Fibroblast of lung (primary cell): ENCODE measurements around the gene LDLRAD4. TPM values are rescaled to one million over a fixed set of nuclear protein-coding genes. Genes with fewer than 3 reads are reported as not detected.

ENCODE experiments used
- DNase-seq, 2 donors: peaks; one replicate each; pipeline versions ENCODE4 v3.0.0 to v3.0.0-alpha.2; 2010; ENCODE audit warnings: low read depth in 2 of 2
- H2AFZ ChIP-seq: 2 replicates; pipeline ENCODE4 v1.5.1; 2012; ENCODE audit warnings: low read length, control low read depth, inconsistent platforms
- H3K27ac ChIP-seq: 2 replicates; pipeline ENCODE4 v1.5.1; 2011; ENCODE audit warnings: low read length, control low read depth; ENCODE audit not compliant: insufficient read depth
- H3K27me3 ChIP-seq: 2 replicates; pipeline ENCODE4 v1.5.1; 2011; ENCODE audit warnings: mild to moderate bottlenecking, low read length; ENCODE audit not compliant: control insufficient read depth, insufficient read depth
- H3K36me3 ChIP-seq: 2 replicates; pipeline ENCODE4 v1.5.1; 2011; ENCODE audit warnings: low read length; ENCODE audit not compliant: control insufficient read depth, insufficient read depth
- H3K4me1 ChIP-seq: 2 replicates; pipeline ENCODE4 v1.5.1; 2011; ENCODE audit warnings: low read length; ENCODE audit not compliant: control insufficient read depth, insufficient read depth; ENCODE audit errors: extremely low read depth
- H3K4me2 ChIP-seq: 2 replicates; pipeline ENCODE4 v1.5.1; 2011; ENCODE audit warnings: low read length, control low read depth; ENCODE audit not compliant: insufficient read depth; ENCODE audit errors: extremely low read depth
- H3K4me3 ChIP-seq, 4 experiments: fragments of 200-600 bp in 1 of 4; sonication (generic) in 1 of 4; replicated peaks in 1 of 4; 2 replicates each; pipeline ENCODE4 v1.5.1; 2011 to 2016; ENCODE audit warnings: low read length in 4 of 4, low read depth in 3 of 4, mild to moderate bottlenecking in 3 of 4, control low read depth in 2 of 4, inconsistent platforms in 1 of 4, mixed read lengths in 1 of 4; ENCODE audit not compliant: insufficient read depth in 1 of 4; ENCODE audit errors: control extremely low read depth in 1 of 4
- H3K79me2 ChIP-seq: 2 replicates; pipeline ENCODE4 v1.5.1; 2012; ENCODE audit warnings: mild to moderate bottlenecking, low read length, inconsistent platforms; ENCODE audit not compliant: control insufficient read depth, insufficient read depth
- H3K9ac ChIP-seq: 2 replicates; pipeline ENCODE4 v1.5.1; 2011; ENCODE audit warnings: mild to moderate bottlenecking, low read length, control low read depth; ENCODE audit not compliant: insufficient read depth
- H3K9me3 ChIP-seq: 2 replicates; pipeline ENCODE4 v1.5.1; 2012; ENCODE audit warnings: low read depth, low read length; ENCODE audit not compliant: control insufficient read depth, insufficient read depth
- H4K20me1 ChIP-seq: 2 replicates; pipeline ENCODE4 v1.5.1; 2011; ENCODE audit warnings: low read length; ENCODE audit not compliant: control insufficient read depth, insufficient read depth; ENCODE audit errors: extremely low read depth
- EZH2 ChIP-seq: IDR thresholded peaks from 2 replicates; pipeline ENCODE4 v1.5.1; 2012; ENCODE audit warnings: low read length, control low read depth, mild to moderate bottlenecking; ENCODE audit errors: missing control alignments
- polyA plus RNA-seq, 2 donors: library from polyadenylated mRNA; depleted of rRNA in 1 of 2; stranded (reverse) in 1 of 2; unstranded in 1 of 2; fragments of >200 nt; gene quantifications; 2 replicates each; pipeline ENCODE4 v1.2.1, GENCODE V29; 2011 to 2012; ENCODE audit warnings: missing spikeins in 1 of 2
- total RNA-seq: library from RNA; depleted of rRNA; stranded (reverse); fragments of >200 nt; gene quantifications from 2 replicates; pipeline ENCODE4 v1.2.1, GENCODE V29; 2014
- TF ChIP-seq, protein P1 (sequence below), 2 donors: IDR thresholded peaks in 1 of 2; conservative IDR thresholded peaks in 1 of 2; 1 replicate in 1 of 2; 2 replicates in 1 of 2; pipeline ENCODE4 v1.5.1; 2011 to 2012; ENCODE audit warnings: low read length in 2 of 2, control low read depth in 1 of 2, inconsistent platforms in 1 of 2, low read depth in 1 of 2, mild to moderate bottlenecking in 1 of 2

LDLRAD4 gene
- total and polyA plus RNA-seq, 2 donors (not counting 1 experiment from before 2014, with no cell fraction given): not detected

DNA sequence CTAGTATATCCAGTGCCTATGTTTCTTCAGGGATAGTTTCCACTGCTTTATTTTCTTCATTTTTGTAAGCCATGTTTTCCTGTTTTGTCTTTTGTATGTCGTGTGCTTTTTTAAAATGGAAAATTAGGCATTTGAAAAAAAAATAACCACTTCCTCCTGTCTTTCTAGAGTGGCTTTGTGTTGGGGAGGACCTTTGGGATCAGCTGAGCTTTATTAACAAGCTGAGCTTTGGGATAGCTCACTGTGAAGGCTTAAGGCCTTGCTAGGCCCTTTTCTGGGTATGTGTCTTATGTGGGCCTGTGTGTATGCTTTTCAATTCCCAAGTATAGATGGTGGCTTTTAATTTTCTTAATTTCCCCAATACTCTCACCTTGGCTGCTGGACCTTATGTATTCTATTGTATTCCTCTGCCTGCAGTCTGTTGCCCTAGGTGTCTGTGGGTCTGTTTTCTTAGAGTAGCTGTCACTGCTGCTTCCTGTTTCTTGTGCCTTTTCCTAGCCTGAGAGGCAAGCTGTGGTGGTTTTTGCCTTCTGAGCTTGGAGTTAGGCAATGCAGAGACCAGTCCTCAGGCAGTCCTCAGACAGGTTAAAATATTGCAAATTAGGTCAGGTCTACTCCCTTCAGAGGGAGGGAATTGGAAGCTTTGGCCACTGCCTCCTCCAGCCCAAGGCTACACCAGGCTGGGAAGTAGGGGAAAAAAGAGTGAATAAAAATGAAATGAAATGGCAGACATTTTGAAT lies 134.7 kb downstream of the LDLRAD4 start:
- Histone ChIP-seq H3K9me3 (no peaks in the 10 kb centered on the region), H3K9ac (no peak overlapping the region)
- TF ChIP-seq, protein P1, sequence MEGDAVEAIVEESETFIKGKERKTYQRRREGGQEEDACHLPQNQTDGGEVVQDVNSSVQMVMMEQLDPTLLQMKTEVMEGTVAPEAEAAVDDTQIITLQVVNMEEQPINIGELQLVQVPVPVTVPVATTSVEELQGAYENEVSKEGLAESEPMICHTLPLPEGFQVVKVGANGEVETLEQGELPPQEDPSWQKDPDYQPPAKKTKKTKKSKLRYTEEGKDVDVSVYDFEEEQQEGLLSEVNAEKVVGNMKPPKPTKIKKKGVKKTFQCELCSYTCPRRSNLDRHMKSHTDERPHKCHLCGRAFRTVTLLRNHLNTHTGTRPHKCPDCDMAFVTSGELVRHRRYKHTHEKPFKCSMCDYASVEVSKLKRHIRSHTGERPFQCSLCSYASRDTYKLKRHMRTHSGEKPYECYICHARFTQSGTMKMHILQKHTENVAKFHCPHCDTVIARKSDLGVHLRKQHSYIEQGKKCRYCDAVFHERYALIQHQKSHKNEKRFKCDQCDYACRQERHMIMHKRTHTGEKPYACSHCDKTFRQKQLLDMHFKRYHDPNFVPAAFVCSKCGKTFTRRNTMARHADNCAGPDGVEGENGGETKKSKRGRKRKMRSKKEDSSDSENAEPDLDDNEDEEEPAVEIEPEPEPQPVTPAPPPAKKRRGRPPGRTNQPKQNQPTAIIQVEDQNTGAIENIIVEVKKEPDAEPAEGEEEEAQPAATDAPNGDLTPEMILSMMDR (conservative IDR thresholded peaks at IDR 0.05 in 1 of 2, IDR thresholded peaks at IDR 0.05 in 1 of 2; ENCODE audit: low read depth in 1 of 2, low read length in 2 of 2): no peak
- no peak for TF ChIP-seq EZH2

DNA sequence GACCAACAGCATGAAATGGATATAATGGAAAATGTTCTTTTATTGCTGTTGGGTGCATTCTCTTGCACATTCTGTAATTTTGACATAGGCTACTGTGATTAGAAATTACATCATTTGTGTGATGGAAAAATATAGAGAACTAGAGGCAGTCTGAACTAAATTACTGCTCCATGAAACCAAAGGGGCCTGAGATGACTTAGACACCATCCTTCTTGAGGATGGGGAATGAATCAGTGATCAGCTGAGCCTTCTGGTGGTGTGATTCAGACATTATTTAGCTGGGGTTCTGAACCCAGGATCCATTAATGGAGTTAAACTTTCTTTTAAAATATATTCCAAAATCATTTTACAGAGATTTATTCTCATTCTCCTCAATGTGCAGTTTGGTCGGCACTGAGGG lies 135.8 kb downstream of the LDLRAD4 start:
- TF ChIP-seq EZH2: no peak
- TF ChIP-seq, protein P1 (conservative IDR thresholded peaks at IDR 0.05 in 1 of 2, IDR thresholded peaks at IDR 0.05 in 1 of 2; ENCODE audit: low read depth in 1 of 2, low read length in 2 of 2): no peak
- H3K27me3 ChIP-seq: no peaks in the 10 kb centered on the region
- no peak for DNase-seq
- no peak overlapping the region for H3K9ac ChIP-seq
- H3K36me3 ChIP-seq: no peaks in the 10 kb centered on the region
- H4K20me1 ChIP-seq: no peaks in the 10 kb centered on the region
- no peaks in the 10 kb centered on the region for H3K79me2 ChIP-seq
- H3K4me3 ChIP-seq: no peak overlapping the region
- H3K4me1 ChIP-seq: no peaks in the 10 kb centered on the region
- no peak overlapping the region for H3K4me2 ChIP-seq
- H3K27ac ChIP-seq: no peak overlapping the region
- no peaks in the 10 kb centered on the region for H3K9me3 ChIP-seq
- H2AFZ ChIP-seq: no peak overlapping the region

More for the DNA sequence above, 134.7 kb downstream of the LDLRAD4 start:
- no peak for DNase-seq
- Histone ChIP-seq H3K79me2 (no peaks in the 10 kb centered on the region), H3K36me3 (no peaks in the 10 kb centered on the region), H3K4me3 (no peak overlapping the region), H3K4me1 (no peaks in the 10 kb centered on the region), H3K27ac (no peak overlapping the region), H4K20me1 (no peaks in the 10 kb centered on the region), H3K4me2 (no peak overlapping the region), H2AFZ (no peak overlapping the region), H3K27me3 (no peaks in the 10 kb centered on the region)

DNA sequence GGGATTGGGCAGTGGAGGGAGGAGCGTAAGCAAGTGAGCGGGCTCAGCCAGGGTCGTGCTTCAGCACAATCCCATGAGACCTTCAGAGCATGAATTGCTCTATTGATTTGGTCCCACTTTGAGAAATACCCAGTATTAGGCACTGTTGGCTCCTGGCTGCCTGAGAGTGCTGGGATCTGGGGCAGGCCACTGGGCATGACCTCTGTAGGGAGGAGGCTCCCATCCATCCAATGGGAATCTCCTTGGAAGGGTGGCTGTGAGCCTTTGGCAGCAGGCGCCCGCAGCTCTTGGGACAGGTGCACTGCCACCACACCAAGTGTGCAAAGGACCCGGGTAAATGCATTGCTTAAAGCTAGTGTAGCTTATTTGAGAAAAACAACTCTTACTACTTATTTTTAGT lies 137.5 kb downstream of the LDLRAD4 start:
- Histone ChIP-seq H3K36me3 (no peaks in the 10 kb centered on the region), H3K4me2 (no peak overlapping the region), H3K4me3 (no peak overlapping the region), H3K4me1 (no peaks in the 10 kb centered on the region), H3K9me3 (no peaks in the 10 kb centered on the region), H3K79me2 (no peaks in the 10 kb centered on the region), H4K20me1 (no peaks in the 10 kb centered on the region), H3K27me3 (no peaks in the 10 kb centered on the region), H2AFZ (no peak overlapping the region), H3K27ac (no peak overlapping the region), H3K9ac (no peak overlapping the region)
- DNase-seq: no peak
- TF ChIP-seq, protein P1 (conservative IDR thresholded peaks at IDR 0.05 in 1 of 2, IDR thresholded peaks at IDR 0.05 in 1 of 2; ENCODE audit: low read depth in 1 of 2, low read length in 2 of 2): no peak
- no peak for TF ChIP-seq EZH2
